Measurements from ENCODE around the gene USP4.

The USP4 gene

GRCh38 chr3:49294343-49294742 is 45.5 kb downstream of the USP4 start:
- DNase-seq: no peak

- DNase-seq: no peak
These were observed 55.9 kb downstream of the USP4 start for GRCh38 chr3:49283997-49284396.

GRCh38 chr3:49279376-49279775 is 60.5 kb downstream of the USP4 start:
- DNase-seq: no peak

- no peak for DNase-seq
These were observed 61.3 kb downstream of the USP4 start for GRCh38 chr3:49278548-49278947.

- no peak for DNase-seq
These were observed 62.5 kb downstream of the USP4 start for GRCh38 chr3:49277383-49277775.

- DNase-seq: no peak
These were observed 63.1 kb downstream of the USP4 start, which contains the start of gene C3orf62 for GRCh38 chr3:49276475-49277382. Gene C3orf62, minus strand, starts transcription at chr3:49277232. Its CDS starts 360 bp downstream, at chr3:49276872.

GRCh38 chr3:49273825-49274532 is 65.9 kb downstream of the USP4 start:
- DNase-seq: no peak

- no peak for DNase-seq
These were observed 68.8 kb downstream of the USP4 start for GRCh38 chr3:49271047-49271446.

- DNase-seq: no peak
These were observed 69.7 kb downstream of the USP4 start for GRCh38 chr3:49270156-49270500.

- DNase-seq: no peak
These were observed 70.3 kb downstream of the USP4 start for GRCh38 chr3:49269443-49270155.

GRCh38 chr3:49266410-49267095 is 73.3 kb downstream of the USP4 start:
- no peak for DNase-seq

- no peak for DNase-seq
These were observed 74.0 kb downstream of the USP4 start for GRCh38 chr3:49265661-49266386.

- no peak for DNase-seq
These were observed 76.5 kb downstream of the USP4 start for GRCh38 chr3:49263159-49263889.

GRCh38 chr3:49260806-49261324 is 79.0 kb downstream of the USP4 start:
- DNase-seq: no peak

- DNase-seq: no peak
These were observed 82.7 kb downstream of the USP4 start for GRCh38 chr3:49257187-49257586.

- no peak for DNase-seq
These were observed 83.9 kb downstream of the USP4 start for GRCh38 chr3:49255718-49256511.

GRCh38 chr3:49255112-49255511 is 84.7 kb downstream of the USP4 start:
- no peak for DNase-seq

GRCh38 chr3:49253512-49253911 is 86.3 kb downstream of the USP4 start:
- DNase-seq: no peak

GRCh38 chr3:49248840-49249227 is 91.0 kb downstream of the USP4 start:
- peak; percentile 84 for DNase-seq

- DNase-seq: peak; percentile 7
These were observed 95.2 kb downstream of the USP4 start for GRCh38 chr3:49244581-49245205.
